ENCODE results near the gene NFATC1.

Gene NFATC1

GRCh38 chr18:79396431-79397246, 909 bp downstream of the NFATC1 start:
- no peaks in the 10 kb centered on the region for H3K36me3 ChIP-seq (ENCODE audit: control insufficient read depth, insufficient read depth, low read length)
- H3K4me3 ChIP-seq (ENCODE audit: low read length), result peak overlapping the region; percentile 56
- H3K9ac ChIP-seq (ENCODE audit: low read length), result no peak overlapping the region
- H3K27ac ChIP-seq (ENCODE audit: low read depth, low read length), result peak overlapping the region; percentile 87
- H3K4me1 ChIP-seq (ENCODE audit: control insufficient read depth, insufficient read depth, low read length), result peaks cover 12% of the 10 kb centered on the region
- H3K27me3 ChIP-seq (ENCODE audit: control insufficient read depth, insufficient read depth, low read length), result no peaks in the 10 kb centered on the region

GRCh38 chr18:79397247-79397829, 1.6 kb downstream of the NFATC1 start:
- H3K4me3 ChIP-seq (ENCODE audit: low read length), result no peak overlapping the region
- H3K36me3 ChIP-seq (ENCODE audit: control insufficient read depth, insufficient read depth, low read length), result no peaks in the 10 kb centered on the region
- no peak overlapping the region for H3K27ac ChIP-seq (ENCODE audit: low read depth, low read length)
- H3K9ac ChIP-seq (ENCODE audit: low read length), result no peak overlapping the region
- H3K4me1 ChIP-seq (ENCODE audit: control insufficient read depth, insufficient read depth, low read length), result peaks cover 12% of the 10 kb centered on the region
- H3K27me3 ChIP-seq (ENCODE audit: control insufficient read depth, insufficient read depth, low read length), result no peaks in the 10 kb centered on the region

GRCh38 chr18:79397830-79398761, 2.4 kb downstream of the NFATC1 start:
- Histone ChIP-seq H3K27me3 (ENCODE audit: control insufficient read depth, insufficient read depth, low read length) (no peaks in the 10 kb centered on the region), H3K27ac (ENCODE audit: low read depth, low read length) (no peak overlapping the region), H3K9ac (ENCODE audit: low read length) (no peak overlapping the region)

GRCh38 chr18:79399275-79400081, 3.7 kb downstream of the NFATC1 start:
- Histone ChIP-seq H3K27ac (ENCODE audit: low read depth, low read length) (no peak overlapping the region), H3K36me3 (ENCODE audit: control insufficient read depth, insufficient read depth, low read length) (no peaks in the 10 kb centered on the region), H3K9ac (ENCODE audit: low read length) (no peak overlapping the region), H3K4me1 (ENCODE audit: control insufficient read depth, insufficient read depth, low read length) (peaks cover 21% of the 10 kb centered on the region), H3K4me3 (ENCODE audit: low read length) (peak overlapping the region; percentile 48), H3K27me3 (ENCODE audit: control insufficient read depth, insufficient read depth, low read length) (no peaks in the 10 kb centered on the region)

More at GRCh38 chr18:79397830-79398761, 2.4 kb downstream of the NFATC1 start:
- H3K36me3 ChIP-seq (ENCODE audit: control insufficient read depth, insufficient read depth, low read length), result no peaks in the 10 kb centered on the region
- H3K4me1 ChIP-seq (ENCODE audit: control insufficient read depth, insufficient read depth, low read length), result peaks cover 16% of the 10 kb centered on the region
- H3K4me3 ChIP-seq (ENCODE audit: low read length), result no peak overlapping the region

- Histone ChIP-seq H3K9ac (ENCODE audit: low read length) (no peak overlapping the region), H3K36me3 (ENCODE audit: control insufficient read depth, insufficient read depth, low read length) (no peaks in the 10 kb centered on the region), H3K4me1 (ENCODE audit: control insufficient read depth, insufficient read depth, low read length) (peaks cover 17% of the 10 kb centered on the region), H3K4me3 (ENCODE audit: low read length) (peak overlapping the region; percentile 44), H3K27me3 (ENCODE audit: control insufficient read depth, insufficient read depth, low read length) (no peaks in the 10 kb centered on the region), H3K27ac (ENCODE audit: low read depth, low read length) (no peak overlapping the region)
Measured at GRCh38 chr18:79400091-79400590, 4.4 kb downstream of the NFATC1 start.

GRCh38 chr18:79400591-79401381, 5.1 kb downstream of the NFATC1 start:
- Histone ChIP-seq H3K9ac (ENCODE audit: low read length) (no peak overlapping the region), H3K27me3 (ENCODE audit: control insufficient read depth, insufficient read depth, low read length) (no peaks in the 10 kb centered on the region), H3K4me1 (ENCODE audit: control insufficient read depth, insufficient read depth, low read length) (peaks cover 17% of the 10 kb centered on the region), H3K4me3 (ENCODE audit: low read length) (peak overlapping the region; percentile 44), H3K36me3 (ENCODE audit: control insufficient read depth, insufficient read depth, low read length) (no peaks in the 10 kb centered on the region), H3K27ac (ENCODE audit: low read depth, low read length) (peak overlapping the region; percentile 51)

GRCh38 chr18:79401494-79402208, 5.9 kb downstream of the NFATC1 start:
- peak overlapping the region; percentile 26 for H3K4me3 ChIP-seq (ENCODE audit: low read length)
- peaks cover 17% of the 10 kb centered on the region for H3K4me1 ChIP-seq (ENCODE audit: control insufficient read depth, insufficient read depth, low read length)
- H3K36me3 ChIP-seq (ENCODE audit: control insufficient read depth, insufficient read depth, low read length), result no peaks in the 10 kb centered on the region
- H3K27ac ChIP-seq (ENCODE audit: low read depth, low read length), result peak overlapping the region; percentile 32
- no peaks in the 10 kb centered on the region for H3K27me3 ChIP-seq (ENCODE audit: control insufficient read depth, insufficient read depth, low read length)
- H3K9ac ChIP-seq (ENCODE audit: low read length), result no peak overlapping the region

GRCh38 chr18:79402209-79402576, 6.5 kb downstream of the NFATC1 start:
- Histone ChIP-seq H3K27ac (ENCODE audit: low read depth, low read length) (no peak overlapping the region), H3K4me3 (ENCODE audit: low read length) (peak overlapping the region; percentile 26), H3K36me3 (ENCODE audit: control insufficient read depth, insufficient read depth, low read length) (no peaks in the 10 kb centered on the region), H3K27me3 (ENCODE audit: control insufficient read depth, insufficient read depth, low read length) (no peaks in the 10 kb centered on the region), H3K4me1 (ENCODE audit: control insufficient read depth, insufficient read depth, low read length) (peaks cover 17% of the 10 kb centered on the region), H3K9ac (ENCODE audit: low read length) (no peak overlapping the region)

- H3K4me3 ChIP-seq (ENCODE audit: low read length), result peak overlapping the region; percentile 17
- H3K27ac ChIP-seq (ENCODE audit: low read depth, low read length), result peak overlapping the region; percentile 40
- no peaks in the 10 kb centered on the region for H3K27me3 ChIP-seq (ENCODE audit: control insufficient read depth, insufficient read depth, low read length)
- H3K36me3 ChIP-seq (ENCODE audit: control insufficient read depth, insufficient read depth, low read length), result no peaks in the 10 kb centered on the region
- peaks cover 17% of the 10 kb centered on the region for H3K4me1 ChIP-seq (ENCODE audit: control insufficient read depth, insufficient read depth, low read length)
- H3K9ac ChIP-seq (ENCODE audit: low read length), result no peak overlapping the region
Measured at GRCh38 chr18:79402977-79403722, 7.4 kb downstream of the NFATC1 start.

Measured in rectal smooth muscle tissue (tissue), 1 donor.